Left lung (tissue), 10 donors: Measurements from ENCODE around the gene AKR1D1. TPM values are rescaled to one million over a fixed set of nuclear protein-coding genes. Genes with fewer than 3 reads are reported as not detected.
"Not testable (repeated sequence)": the region's sequence is repeated elsewhere in the genome, so short reads cannot be mapped to it uniquely, and the experiment has no call there.

Experiments used
- ATAC-seq: fragments of 200-7000 bp; cut with Tn5 transposase; one replicate; pipeline ENCODE4 v1.9.1; 2020; ENCODE audit warnings: moderate library complexity
- DNase-seq, 4 donors: peaks; one replicate each; pipeline ENCODE4 v3.0.0-alpha.2; 2013 to 2020
- H3K27ac ChIP-seq, 2 donors: fragments of 200-600 bp; sonication (generic) in 1 of 2; one replicate each; pipeline versions ENCODE4 v1.5.0 to v1.8.0; 2020 to 2021
- H3K27me3 ChIP-seq, 2 donors: fragments of 200-600 bp; sonication (generic) in 1 of 2; one replicate each; pipeline versions ENCODE4 v1.5.0 to v1.8.0; 2020 to 2021
- H3K36me3 ChIP-seq, 2 donors: fragments of 200-600 bp; sonication (generic) in 1 of 2; one replicate each; pipeline versions ENCODE4 v1.5.0 to v1.8.0; 2020 to 2021
- H3K4me1 ChIP-seq, 2 donors: fragments of 200-600 bp; one replicate each; pipeline ENCODE4 v1.8.0; 2021
- H3K4me3 ChIP-seq, 2 donors: fragments of 200-600 bp; sonication (generic) in 1 of 2; one replicate each; pipeline versions ENCODE4 v1.5.0 to v1.8.0; 2020 to 2021; ENCODE audit warnings: mild to moderate bottlenecking in 1 of 2
- H3K9me3 ChIP-seq, 2 donors: fragments of 200-600 bp; sonication (generic) in 1 of 2; one replicate each; pipeline versions ENCODE4 v1.5.0 to v1.8.0; 2020 to 2021
- intact Hi-C, 2 donors: fragments of 100-400 bp; cut with DNase I; formaldehyde crosslinking; loops; one replicate each; pipeline versions ENCODE4 v1.11.2 to v1.14.2; 2022
- polyA plus RNA-seq, 6 donors: library from polyadenylated mRNA; unstranded; fragments of 120-200 nt; gene quantifications; one replicate each; pipeline ENCODE4 v1.2.1, GENCODE V29; 2013; ENCODE audit not compliant: insufficient read length in 6 of 6
- total RNA-seq, 2 donors: library from RNA; stranded (reverse); fragmentation: NEBNext Ultra II Directional; extraction: Animal tissue kit (Norgen Biotek cat#: 25700); gene quantifications; one replicate each; pipeline ENCODE4 v1.2.1, GENCODE V29; 2021
- TF ChIP-seq, protein P1 (sequence below), 2 donors: fragments of 200-600 bp; sonication (generic) in 1 of 2; IDR thresholded peaks; one replicate each; pipeline versions ENCODE4 v1.5.0 to v1.8.0; 2021; ENCODE audit warnings: antibody characterized with exemption in 2 of 2
- donor health status: DM: no; HTN: yes; CAD: no.
- donor health status: DM: no; HTN: no; CAD: no.

The AKR1D1 gene
- total and polyA plus RNA-seq, 8 donors: 0.11 to 0.17 (median 0.14) TPM; not detected in 5

DNA sequence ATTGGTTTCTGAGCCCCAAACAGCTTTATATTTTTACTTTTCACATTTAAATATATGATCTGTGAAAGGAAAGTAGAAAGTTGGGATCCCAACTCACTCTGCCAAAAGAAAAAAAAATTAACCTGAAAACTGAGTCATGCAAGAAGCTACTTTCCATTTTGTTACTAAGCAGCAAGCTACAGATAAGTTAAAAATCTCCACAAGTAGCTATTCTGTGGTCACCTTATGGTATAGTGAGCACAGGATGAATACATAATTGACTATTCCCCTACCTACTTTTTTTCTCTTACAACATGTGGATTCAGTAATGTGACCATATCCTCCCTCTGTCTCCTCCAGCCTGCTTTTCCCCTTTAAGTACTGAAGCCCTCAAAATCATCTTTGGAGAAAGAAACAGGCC, 44.1 kb upstream of the AKR1D1 start:
- intact Hi-C loops: no loop called here
- H3K4me1 ChIP-seq: no peaks in the 10 kb centered on the region
- DNase-seq: no peak

DNA sequence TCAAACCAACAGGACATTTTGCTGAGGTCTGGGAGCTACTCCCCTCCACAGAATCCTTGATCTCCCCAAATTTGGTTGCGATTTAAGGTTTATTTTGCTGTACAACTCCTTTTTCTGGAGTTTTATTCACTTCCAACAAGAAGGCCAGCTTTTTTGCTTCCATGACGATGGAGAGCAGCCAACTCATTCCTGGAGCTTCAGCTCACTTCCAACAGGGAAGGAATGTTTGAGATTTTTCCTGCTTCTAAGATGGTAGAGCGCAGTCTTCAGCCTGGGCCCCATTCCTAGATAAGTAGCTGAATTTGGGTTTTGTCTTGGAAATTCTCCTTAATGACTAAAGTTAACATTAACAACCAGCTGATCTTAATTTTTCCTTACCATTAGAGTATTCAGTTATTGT, 43.5 kb upstream of the AKR1D1 start:
- Histone ChIP-seq H3K9me3 (peaks cover 0 to 17% of the 10 kb centered on the region in 2 donors), H3K36me3 (no peaks in the 10 kb centered on the region), H3K4me1 (no peaks in the 10 kb centered on the region), H3K27ac (no peak overlapping the region), H3K27me3 (no peaks in the 10 kb centered on the region), H3K4me3 (no peak overlapping the region)
- intact Hi-C loops: no loop called here
- DNase-seq (no peak), ATAC-seq (no peak)
- TF ChIP-seq, protein P1, sequence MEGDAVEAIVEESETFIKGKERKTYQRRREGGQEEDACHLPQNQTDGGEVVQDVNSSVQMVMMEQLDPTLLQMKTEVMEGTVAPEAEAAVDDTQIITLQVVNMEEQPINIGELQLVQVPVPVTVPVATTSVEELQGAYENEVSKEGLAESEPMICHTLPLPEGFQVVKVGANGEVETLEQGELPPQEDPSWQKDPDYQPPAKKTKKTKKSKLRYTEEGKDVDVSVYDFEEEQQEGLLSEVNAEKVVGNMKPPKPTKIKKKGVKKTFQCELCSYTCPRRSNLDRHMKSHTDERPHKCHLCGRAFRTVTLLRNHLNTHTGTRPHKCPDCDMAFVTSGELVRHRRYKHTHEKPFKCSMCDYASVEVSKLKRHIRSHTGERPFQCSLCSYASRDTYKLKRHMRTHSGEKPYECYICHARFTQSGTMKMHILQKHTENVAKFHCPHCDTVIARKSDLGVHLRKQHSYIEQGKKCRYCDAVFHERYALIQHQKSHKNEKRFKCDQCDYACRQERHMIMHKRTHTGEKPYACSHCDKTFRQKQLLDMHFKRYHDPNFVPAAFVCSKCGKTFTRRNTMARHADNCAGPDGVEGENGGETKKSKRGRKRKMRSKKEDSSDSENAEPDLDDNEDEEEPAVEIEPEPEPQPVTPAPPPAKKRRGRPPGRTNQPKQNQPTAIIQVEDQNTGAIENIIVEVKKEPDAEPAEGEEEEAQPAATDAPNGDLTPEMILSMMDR (IDR thresholded peaks at IDR 0.05): no peak

More for the DNA sequence above, 44.1 kb upstream of the AKR1D1 start:
- TF ChIP-seq, protein P1 (IDR thresholded peaks at IDR 0.05): no peak
- ATAC-seq: no peak
- H3K4me3 ChIP-seq: no peak overlapping the region
- H3K27me3 ChIP-seq: no peaks in the 10 kb centered on the region
- peaks cover 0 to 16% of the 10 kb centered on the region in 2 donors for H3K9me3 ChIP-seq
- H3K36me3 ChIP-seq: no peaks in the 10 kb centered on the region
- H3K27ac ChIP-seq: no peak overlapping the region

DNA sequence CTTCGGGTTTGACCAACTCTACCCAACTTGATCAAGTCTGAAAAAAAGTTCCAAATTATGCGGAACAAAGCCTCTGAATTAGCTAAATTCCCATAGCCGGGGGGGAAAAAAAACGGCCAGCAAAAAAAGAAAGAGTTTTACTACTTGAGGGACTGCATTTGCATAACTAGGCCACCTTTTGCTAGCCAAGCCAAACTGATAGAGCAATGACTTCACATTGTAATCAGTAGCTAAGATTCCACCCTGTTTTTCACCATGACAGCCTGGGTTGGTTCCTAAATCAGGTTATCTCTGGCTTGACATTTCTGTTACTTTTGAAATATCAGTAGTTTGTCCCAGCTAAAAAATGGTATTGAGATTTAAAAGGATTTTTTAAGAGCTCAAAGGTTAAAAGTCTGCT, 43.0 kb upstream of the AKR1D1 start:
- TF ChIP-seq, protein P1 (IDR thresholded peaks at IDR 0.05): no peak
- no peak overlapping the region for H3K4me3 ChIP-seq
- no peaks in the 10 kb centered on the region for H3K36me3 ChIP-seq
- H3K27ac ChIP-seq: no peak overlapping the region
- H3K27me3 ChIP-seq: no peaks in the 10 kb centered on the region
- peaks cover 0 to 18% of the 10 kb centered on the region in 2 donors for H3K9me3 ChIP-seq
- intact Hi-C loops: no loop called here
- no peak for DNase-seq
- H3K4me1 ChIP-seq: no peaks in the 10 kb centered on the region
- ATAC-seq: no peak

DNA sequence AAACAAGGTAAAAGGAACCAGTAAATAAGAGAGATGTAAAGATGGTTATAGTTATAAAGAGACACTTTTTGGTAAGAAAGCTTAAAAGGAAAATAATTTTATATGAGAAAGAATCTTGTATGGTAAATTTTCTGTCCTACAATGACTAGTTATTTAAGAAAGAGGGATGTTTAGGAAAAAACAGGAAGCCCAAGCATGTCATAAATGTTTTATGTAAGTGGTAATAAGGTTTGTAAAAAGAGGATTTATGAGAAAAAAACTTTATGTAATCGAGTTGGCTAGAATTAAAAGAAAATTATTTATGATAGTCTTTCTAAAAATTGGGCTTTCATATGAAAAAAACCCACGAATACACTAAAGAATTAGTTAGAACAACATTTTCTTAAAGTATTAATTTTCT, 40.1 kb upstream of the AKR1D1 start:
- no peak overlapping the region for H3K27ac ChIP-seq
- ATAC-seq (no peak), DNase-seq (no peak)
- no peaks in the 10 kb centered on the region for H3K4me1 ChIP-seq
- no peaks in the 10 kb centered on the region for H3K36me3 ChIP-seq
- H3K4me3 ChIP-seq: no peak overlapping the region
- TF ChIP-seq, protein P1 (IDR thresholded peaks at IDR 0.05): no peak
- intact Hi-C loops: no loop called here
- no peaks in the 10 kb centered on the region for H3K27me3 ChIP-seq
- peaks cover 0 to 18% of the 10 kb centered on the region in 2 donors for H3K9me3 ChIP-seq

DNA sequence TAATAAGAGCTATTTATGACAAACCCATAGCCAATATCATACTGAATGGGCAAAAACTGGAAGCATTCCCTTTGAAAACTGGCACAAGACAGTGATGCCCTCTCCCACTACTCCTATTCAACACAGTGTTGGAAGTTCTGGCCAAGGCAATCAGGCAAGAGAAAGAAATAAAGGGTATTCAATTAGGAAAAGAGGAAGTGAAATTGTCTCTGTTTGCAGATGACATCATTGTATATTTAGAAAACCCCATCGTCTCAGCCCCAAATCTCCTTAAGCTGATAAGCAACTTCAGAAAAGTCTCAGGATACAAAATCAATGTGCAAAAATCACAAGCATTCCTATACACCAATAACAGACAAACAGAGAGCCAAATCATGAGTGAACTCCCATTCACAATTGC, 36.2 kb upstream of the AKR1D1 start:
- H3K27me3 ChIP-seq, intact Hi-C loops, H3K4me3 ChIP-seq, H3K4me1 ChIP-seq, DNase-seq, ATAC-seq, H3K27ac ChIP-seq, H3K36me3 ChIP-seq: not testable (repeated sequence)
- peaks cover 0 to 15% of the 10 kb centered on the region in 2 donors for H3K9me3 ChIP-seq

DNA sequence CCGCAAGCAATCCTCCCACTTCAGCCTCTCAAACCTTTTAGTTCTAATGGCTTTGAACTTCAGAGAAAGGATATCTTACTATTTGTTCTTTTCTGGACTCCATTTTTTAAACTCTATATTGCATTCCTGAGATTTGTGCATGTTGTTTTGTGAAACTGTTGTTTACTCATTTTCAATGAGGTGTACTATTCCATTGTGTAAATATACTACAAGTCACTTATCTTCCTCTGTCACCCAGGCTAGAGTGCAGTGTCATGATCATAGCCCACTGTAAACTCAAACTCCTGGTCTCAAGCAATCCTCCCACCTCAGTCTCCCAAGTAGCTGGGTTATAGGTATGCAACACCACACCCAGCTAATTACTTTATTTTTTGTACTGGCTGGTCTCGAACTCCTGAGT, 31.4 kb upstream of the AKR1D1 start:
- TF ChIP-seq, protein P1 (IDR thresholded peaks at IDR 0.05): no peak
- no peaks in the 10 kb centered on the region for H3K9me3 ChIP-seq
- H3K36me3 ChIP-seq: no peaks in the 10 kb centered on the region
- H3K4me1 ChIP-seq: no peaks in the 10 kb centered on the region
- DNase-seq (no peak), ATAC-seq (no peak)
- no peak overlapping the region for H3K4me3 ChIP-seq
- intact Hi-C loops: no loop called here
- no peaks in the 10 kb centered on the region for H3K27me3 ChIP-seq
- no peak overlapping the region for H3K27ac ChIP-seq
